Left renal pelvis (tissue), 4 donors: ENCODE data around the gene GRAP2. TPM values are rescaled to one million over a fixed set of nuclear protein-coding genes. Genes with fewer than 3 reads are reported as not detected.
A peak's percentile ranks its signal among the peaks of the same experiment; 100 is the strongest.
"Not testable (repeated sequence)": the region's sequence is repeated elsewhere in the genome, so short reads cannot be mapped to it uniquely, and the experiment has no call there.

Experiments used
- DNase-seq, 4 donors: peaks; one replicate each; pipeline ENCODE4 v3.0.0-alpha.2; 2013; ENCODE audit warnings: low read depth in 4 of 4, low spot score in 3 of 4
- polyA plus RNA-seq, 4 donors: library from polyadenylated mRNA; unstranded; fragments of 120-200 nt; gene quantifications; one replicate each; pipeline ENCODE4 v1.2.1, GENCODE V29; 2013; ENCODE audit not compliant: insufficient read length in 4 of 4

Gene GRAP2
- polyA plus RNA-seq, 4 donors = 0.43 to 1.1 (median 0.62) TPM

GRCh38 chr22:39988386-39989114 lies 87.7 kb downstream of the GRAP2 start:
- no peak for DNase-seq

- no peak for DNase-seq
Observed at GRCh38 chr22:39989633-39990032, 88.7 kb downstream of the GRAP2 start.

- no peak for DNase-seq
Observed at GRCh38 chr22:39990686-39991085, 89.8 kb downstream of the GRAP2 start.

GRCh38 chr22:39991159-39991860 lies 90.4 kb downstream of the GRAP2 start:
- no peak for DNase-seq

GRCh38 chr22:39992088-39992826 lies 91.4 kb downstream of the GRAP2 start:
- DNase-seq = no peak

GRCh38 chr22:39992894-39993293 lies 92.0 kb downstream of the GRAP2 start:
- not testable (repeated sequence) for DNase-seq

GRCh38 chr22:39994041-39994565 lies 93.2 kb downstream of the GRAP2 start:
- no peak for DNase-seq

GRCh38 chr22:39994566-39995392 lies 93.9 kb downstream of the GRAP2 start, which contains the start of gene FAM83F:
Gene FAM83F, plus strand, starts transcription at chr22:39994954. Its CDS starts 89 bp downstream, at chr22:39995043.
- DNase-seq = no peak

- DNase-seq = no peak
Observed at GRCh38 chr22:39995393-39996252, 94.7 kb downstream of the GRAP2 start.

- no peak for DNase-seq
Observed at GRCh38 chr22:39996732-39997131, 95.8 kb downstream of the GRAP2 start.

GRCh38 chr22:39997421-39997820 lies 96.5 kb downstream of the GRAP2 start:
- DNase-seq = no peak

- DNase-seq = peak in 3 of 4 donors; percentile 38 to 79 (median 43)
Observed at GRCh38 chr22:39997939-39998726, 97.2 kb downstream of the GRAP2 start.

GRCh38 chr22:39999144-39999757 lies 98.4 kb downstream of the GRAP2 start:
- DNase-seq = no peak

- DNase-seq = no peak
Observed at GRCh38 chr22:40000171-40000570, 99.3 kb downstream of the GRAP2 start.

- DNase-seq = no peak
Observed at GRCh38 chr22:40001106-40001505, 100.2 kb downstream of the GRAP2 start.

GRCh38 chr22:40001800-40002577 lies 101.1 kb downstream of the GRAP2 start:
- no peak for DNase-seq
